HG02884 (cell line): ENCODE data around the gene GRIP2.

Source experiments
- ATAC-seq: cut with Tn5 transposase; IDR thresholded peaks from one replicate; pipeline ENCODE4 v1.9.1; 2021; ENCODE audit warnings: mild to moderate bottlenecking, moderate library complexity; ENCODE audit not compliant: unreplicated experiment

Gene GRIP2

DNA sequence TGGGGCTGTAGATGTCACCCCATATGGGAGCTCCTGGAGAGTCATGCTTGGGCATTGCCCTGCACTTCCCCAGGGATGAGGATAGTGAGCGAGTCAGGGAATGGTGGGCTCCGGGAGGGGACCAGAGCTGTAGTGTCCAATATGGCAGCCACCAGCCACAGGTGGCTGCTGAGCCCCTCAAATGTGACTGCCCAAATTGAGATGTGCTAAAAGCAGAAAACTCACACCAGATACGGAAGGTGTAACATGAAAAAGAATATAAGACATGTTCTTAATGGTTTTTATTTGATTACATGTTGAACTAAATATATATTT is 31.7 kb downstream of the GRIP2 start:
- ATAC-seq: no peak

GRCh38 chr3:14507757-14508504 is 32.2 kb downstream of the GRIP2 start:
- ATAC-seq: no peak

- ATAC-seq: no peak
These were observed 32.8 kb downstream of the GRIP2 start for GRCh38 chr3:14507305-14507741.

- ATAC-seq: no peak
These were observed 33.4 kb downstream of the GRIP2 start for GRCh38 chr3:14506626-14507304.

DNA sequence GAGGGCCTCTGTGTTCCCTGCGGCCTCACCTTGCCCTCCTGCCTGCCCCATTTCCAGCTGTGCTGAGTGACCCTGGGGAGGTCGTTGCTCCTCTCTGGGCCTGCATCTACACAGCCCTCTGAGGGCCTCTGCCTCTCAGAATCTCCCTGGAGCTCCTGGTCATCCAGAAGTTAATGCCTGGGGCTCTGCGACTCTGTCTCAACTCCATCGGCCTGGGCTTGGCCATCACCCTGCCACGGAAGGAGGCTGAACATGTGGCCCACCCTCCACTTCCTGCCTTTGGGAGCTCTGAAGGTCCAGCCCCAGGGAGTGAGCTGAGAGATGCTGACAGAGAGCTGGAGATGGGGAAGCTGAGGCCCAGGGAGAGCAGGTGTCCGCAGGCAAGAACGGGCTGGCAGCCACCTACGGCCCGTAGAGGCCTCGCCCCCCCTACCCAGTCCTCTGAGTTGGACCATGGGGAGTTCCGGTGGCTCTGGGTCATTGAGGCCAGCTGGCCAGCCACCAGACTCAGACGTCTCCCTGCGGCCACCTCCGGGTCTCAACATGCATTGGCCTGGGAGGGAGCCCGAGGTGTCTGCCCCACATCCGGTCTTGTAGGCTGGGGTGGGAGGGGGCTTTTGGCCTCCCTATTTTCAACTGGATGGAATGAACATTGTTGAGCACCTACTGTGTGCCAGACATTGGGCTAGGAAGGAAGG is 34.2 kb downstream of the GRIP2 start:
- no peak for ATAC-seq

- ATAC-seq: no peak
These were observed 34.9 kb downstream of the GRIP2 start for GRCh38 chr3:14505001-14505802.

DNA sequence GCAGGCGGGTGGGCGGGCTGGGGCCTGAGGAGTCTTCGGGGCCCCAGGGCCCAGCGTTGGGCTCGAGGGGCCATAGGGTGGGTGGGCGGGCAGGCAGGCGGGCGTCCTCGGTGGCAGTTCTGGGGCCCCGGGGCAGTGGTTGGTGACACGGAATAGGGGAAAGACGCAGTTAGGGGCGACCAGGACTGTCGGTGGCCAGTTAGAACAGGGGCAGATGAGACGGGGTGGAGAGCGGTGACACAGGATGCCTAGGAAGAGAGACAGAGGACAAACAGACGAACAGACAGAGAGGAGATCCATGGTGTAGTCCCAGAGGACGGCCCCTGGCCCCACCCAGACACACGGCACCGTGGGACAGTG is 36.5 kb downstream of the GRIP2 start:
- no peak for ATAC-seq

- no peak for ATAC-seq
These were observed 37.0 kb downstream of the GRIP2 start for GRCh38 chr3:14503033-14503705.

GRCh38 chr3:14502472-14502871 is 37.7 kb downstream of the GRIP2 start:
- no peak for ATAC-seq

- no peak for ATAC-seq
These were observed 42.8 kb downstream of the GRIP2 start for GRCh38 chr3:14497321-14497720.

DNA sequence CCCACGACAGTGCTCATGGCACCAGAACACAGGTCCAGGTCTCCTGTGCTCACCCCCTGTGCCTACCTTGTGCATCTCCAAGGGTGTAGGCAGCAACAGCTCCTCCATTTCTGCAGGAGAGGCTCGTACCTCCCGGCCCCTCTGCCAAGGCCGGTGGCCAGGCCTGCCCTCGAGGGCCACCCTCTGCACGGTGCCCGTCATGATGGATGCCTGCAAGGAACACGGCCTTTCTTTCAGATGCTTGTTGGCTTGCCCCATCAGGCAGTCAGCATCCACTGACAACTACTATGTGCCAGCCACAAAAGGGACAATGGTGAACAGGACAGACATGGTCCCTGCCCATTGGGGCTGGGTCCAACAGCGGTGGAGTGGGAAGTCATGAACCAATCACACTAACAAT is 43.8 kb downstream of the GRIP2 start:
- ATAC-seq: no peak

GRCh38 chr3:14494973-14495300 is 45.2 kb downstream of the GRIP2 start:
- ATAC-seq: no peak

DNA sequence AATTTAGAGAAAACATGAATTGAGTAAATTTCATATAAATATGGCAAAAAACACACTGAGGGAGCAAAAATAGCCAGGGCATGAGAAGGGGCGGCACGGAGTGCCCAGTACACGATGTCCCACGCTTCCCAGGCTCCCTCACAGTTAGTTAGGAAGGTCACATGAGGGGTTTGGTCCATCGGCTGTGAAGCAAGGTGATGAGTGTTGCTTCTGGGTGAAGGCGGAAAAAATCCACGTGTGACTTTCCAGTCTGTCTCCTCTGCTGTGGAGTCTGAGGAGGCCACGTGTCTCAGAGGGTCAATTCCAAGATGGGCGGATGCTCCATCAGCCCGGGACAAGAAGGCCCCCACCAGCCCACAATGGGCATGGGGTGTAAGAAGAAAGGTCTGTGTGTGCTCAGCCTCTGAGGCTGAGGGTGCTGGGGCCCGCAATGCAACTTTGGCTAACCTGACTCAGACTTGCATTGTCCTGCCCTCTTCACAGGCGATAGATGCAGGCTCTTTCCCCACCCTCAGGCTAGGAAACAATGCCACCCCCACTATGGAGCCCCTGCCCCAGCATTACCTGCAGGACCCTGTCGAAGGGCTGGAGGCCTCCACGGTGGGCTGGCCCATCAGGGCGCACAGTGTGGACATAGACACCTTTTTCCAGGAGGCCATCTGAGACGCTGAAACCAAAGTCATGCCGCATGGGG is 45.7 kb downstream of the GRIP2 start:
- no peak for ATAC-seq

DNA sequence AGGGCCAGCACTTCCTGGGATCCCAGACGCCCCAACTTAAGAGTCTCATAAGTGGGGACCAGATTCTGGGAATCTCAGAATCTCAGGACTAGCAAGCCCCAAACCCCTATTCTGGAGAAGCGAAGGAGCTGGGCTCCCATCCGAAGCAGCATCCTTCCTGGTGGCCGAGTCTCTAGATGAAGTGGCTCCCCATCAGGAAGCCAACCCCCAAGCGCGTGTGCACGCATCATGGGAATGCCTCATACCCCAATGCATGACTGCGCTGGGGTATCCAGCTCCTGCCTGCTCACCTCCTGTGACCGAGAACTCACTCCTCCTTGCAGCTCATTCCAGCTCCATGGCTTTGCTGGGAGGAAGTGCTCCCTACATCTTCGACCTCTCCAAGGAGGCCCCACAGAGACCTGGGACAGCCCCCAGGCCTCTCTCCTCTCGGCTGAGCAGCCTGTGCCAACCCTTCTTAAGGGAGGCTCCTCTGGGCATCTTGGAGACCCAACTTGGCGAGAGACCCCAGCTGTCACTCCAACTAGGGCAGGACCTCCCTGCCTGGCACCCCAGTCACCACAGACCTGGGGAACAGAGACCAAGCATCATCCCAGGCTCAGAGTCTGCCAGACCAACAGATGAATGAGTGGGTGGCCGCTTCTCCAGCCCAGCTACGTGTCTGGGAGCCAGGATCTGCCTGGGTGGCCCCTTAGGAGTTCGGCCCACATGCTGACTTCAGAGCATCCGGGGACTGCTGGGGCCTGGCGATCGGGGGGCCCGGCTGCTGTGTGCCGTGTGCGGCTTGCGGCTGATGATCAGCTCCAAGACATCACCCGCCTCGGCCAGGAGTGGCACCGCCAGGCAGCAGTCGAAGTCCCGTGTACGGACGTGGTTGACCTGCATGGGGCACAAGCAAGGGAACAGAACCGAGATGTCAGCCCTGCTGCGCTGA is 46.9 kb downstream of the GRIP2 start:
- ATAC-seq: no peak

DNA sequence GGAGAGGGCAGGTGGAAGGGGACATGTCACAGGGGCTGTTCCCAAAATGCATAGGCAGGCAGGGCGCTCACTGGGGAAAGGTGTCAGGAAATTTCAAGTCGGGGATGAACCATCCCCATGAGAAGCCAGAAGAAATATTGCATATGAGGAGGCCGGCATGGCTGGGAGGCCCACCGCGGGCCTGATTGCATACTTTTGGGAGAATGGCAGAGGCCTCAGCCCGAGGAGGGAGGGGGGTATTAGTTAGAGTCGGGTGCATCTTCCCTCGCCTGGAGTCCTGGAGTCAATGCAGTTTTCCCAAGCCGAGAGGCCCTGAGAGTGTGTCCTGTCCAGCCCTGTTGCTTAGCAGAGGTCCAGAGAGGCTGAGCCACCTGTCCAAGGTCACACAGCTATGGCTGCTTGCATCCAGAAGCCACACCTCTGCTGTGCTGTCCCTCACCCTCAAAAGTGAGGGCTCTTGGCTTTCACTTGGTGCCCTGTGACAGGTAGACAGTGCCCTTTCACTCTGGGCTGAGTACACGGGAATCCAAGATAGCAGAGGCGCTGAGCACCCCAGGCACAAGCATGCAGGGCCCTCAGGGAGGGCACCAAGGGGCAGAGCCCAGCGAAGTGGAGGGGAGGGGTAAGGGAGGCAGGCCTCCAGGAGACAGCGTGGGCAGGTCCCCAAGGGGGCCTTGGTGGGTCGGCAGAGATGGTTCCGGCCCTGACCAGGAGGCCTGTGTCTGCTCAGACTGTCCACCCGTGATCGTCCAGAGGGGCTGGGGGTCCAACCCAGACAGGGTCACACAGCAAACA is 48.5 kb downstream of the GRIP2 start:
- ATAC-seq: no peak

DNA sequence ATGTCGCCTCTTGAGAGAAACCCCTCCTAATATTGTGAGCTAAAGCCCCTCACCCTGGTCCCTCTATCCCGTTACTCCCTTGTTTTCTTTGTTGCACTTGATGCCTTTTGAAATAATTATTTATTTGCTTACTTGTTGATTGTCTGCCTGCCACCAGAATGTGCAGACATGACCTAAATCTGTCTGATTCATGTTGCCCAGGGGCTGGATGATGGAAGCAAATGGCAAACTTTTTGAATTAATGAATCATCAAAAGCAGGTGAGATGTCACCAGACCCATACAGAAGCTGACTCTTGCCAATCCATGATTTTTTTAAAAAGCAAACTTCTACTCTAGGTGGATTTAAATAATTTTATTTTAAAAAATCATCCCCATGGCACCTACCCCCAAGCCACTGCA is 49.3 kb downstream of the GRIP2 start:
- no peak for ATAC-seq

DNA sequence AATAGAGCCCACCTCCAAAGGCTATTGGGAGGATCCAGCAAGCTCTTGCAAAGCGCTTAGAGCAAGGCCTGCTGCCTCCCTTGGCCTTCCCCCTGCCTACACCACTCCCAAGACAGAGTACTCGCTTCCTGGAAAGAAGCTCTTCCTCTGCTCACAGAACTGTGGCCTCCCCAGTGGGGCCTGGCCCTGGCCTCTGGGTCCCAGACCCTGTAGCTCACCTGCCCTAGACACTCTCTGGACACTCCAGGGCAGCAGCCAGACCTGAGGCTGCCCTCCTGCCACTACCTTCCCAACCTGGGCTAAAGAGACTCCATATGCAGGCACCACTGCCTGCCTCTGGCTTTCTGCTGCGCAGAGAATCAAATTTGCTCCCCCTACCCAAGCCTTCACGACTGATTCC is 49.9 kb downstream of the GRIP2 start:
- no peak for ATAC-seq

DNA sequence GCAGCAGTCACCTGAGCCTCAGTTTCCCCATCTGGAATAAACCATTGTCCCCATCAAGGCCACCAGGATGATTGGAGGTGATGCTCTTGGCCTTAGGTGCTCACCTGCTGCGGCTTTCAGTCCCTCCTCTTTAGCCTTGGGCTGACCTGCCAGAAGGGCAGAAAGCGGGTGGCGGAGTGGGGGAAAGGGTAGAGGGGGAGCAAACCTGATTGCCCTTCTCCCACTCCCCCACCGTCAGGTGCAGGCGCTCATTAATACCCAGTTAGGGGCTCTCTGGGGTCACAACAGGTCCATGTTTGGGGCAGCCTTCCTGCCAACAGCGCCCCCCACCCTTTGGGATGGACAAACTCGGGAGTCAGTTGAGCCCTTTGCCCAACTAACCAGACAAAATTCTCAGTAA is 50.5 kb downstream of the GRIP2 start:
- no peak for ATAC-seq
